ENCODE measurements around the gene YTHDF1.

GRCh38 chr20:63261060-63261794, 45.3 kb upstream of the YTHDF1 start:
- no peak for TF ChIP-seq ZNF565 (CRISPR knock-in tag; conservative IDR thresholded peaks at IDR 0.05; ENCODE audit: low read depth)
- TF ChIP-seq PATZ1 (CRISPR knock-in tag; IDR thresholded peaks at IDR 0.05; ENCODE audit: borderline replicate concordance): no peak
- TF ChIP-seq ZFP3 (CRISPR knock-in tag; IDR thresholded peaks at IDR 0.05): no peak
- TF ChIP-seq TOX (CRISPR knock-in tag; IDR thresholded peaks at IDR 0.05; ENCODE audit: borderline replicate concordance): no peak
- TF ChIP-seq ISL1 (CRISPR knock-in tag; IDR thresholded peaks at IDR 0.05): no peak
- TF ChIP-seq TCF4 (CRISPR knock-in tag; IDR thresholded peaks at IDR 0.05; ENCODE audit: borderline replicate concordance): no peak
- TF ChIP-seq, protein P1, sequence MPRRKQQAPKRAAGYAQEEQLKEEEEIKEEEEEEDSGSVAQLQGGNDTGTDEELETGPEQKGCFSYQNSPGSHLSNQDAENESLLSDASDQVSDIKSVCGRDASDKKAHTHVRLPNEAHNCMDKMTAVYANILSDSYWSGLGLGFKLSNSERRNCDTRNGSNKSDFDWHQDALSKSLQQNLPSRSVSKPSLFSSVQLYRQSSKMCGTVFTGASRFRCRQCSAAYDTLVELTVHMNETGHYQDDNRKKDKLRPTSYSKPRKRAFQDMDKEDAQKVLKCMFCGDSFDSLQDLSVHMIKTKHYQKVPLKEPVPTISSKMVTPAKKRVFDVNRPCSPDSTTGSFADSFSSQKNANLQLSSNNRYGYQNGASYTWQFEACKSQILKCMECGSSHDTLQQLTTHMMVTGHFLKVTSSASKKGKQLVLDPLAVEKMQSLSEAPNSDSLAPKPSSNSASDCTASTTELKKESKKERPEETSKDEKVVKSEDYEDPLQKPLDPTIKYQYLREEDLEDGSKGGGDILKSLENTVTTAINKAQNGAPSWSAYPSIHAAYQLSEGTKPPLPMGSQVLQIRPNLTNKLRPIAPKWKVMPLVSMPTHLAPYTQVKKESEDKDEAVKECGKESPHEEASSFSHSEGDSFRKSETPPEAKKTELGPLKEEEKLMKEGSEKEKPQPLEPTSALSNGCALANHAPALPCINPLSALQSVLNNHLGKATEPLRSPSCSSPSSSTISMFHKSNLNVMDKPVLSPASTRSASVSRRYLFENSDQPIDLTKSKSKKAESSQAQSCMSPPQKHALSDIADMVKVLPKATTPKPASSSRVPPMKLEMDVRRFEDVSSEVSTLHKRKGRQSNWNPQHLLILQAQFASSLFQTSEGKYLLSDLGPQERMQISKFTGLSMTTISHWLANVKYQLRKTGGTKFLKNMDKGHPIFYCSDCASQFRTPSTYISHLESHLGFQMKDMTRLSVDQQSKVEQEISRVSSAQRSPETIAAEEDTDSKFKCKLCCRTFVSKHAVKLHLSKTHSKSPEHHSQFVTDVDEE (CRISPR knock-in tag; IDR thresholded peaks at IDR 0.05): no peak
